Coronary artery (tissue), 2 donors: ENCODE measurements around the gene SEC61A1.

ENCODE experiments used
- DNase-seq: peaks from one replicate; pipeline ENCODE4 v3.0.0-alpha.2; 2017; ENCODE audit warnings: low spot score
- H3K27ac ChIP-seq, 2 donors: fragments of 200-600 bp; sonication (generic); one replicate each; pipeline ENCODE4 v1.5.1; 2016 to 2019
- H3K4me3 ChIP-seq: fragments of 200-600 bp; sonication (generic); 2 replicates; pipeline ENCODE4 v1.5.1; 2016; ENCODE audit warnings: mild to moderate bottlenecking, moderate library complexity
- CTCF ChIP-seq: fragments of 200-600 bp; sonication (generic); IDR thresholded peaks from one replicate; pipeline ENCODE4 v1.5.1; 2019; ENCODE audit warnings: antibody characterized with exemption

Gene SEC61A1

GRCh38 chr3:128012050-128012449 lies 40.2 kb upstream of the SEC61A1 start:
- no peak for DNase-seq
- no peak overlapping the region for H3K4me3 ChIP-seq
- H3K27ac ChIP-seq = no peak overlapping the region
- TF ChIP-seq CTCF = no peak

- TF ChIP-seq CTCF = no peak
- Histone ChIP-seq H3K27ac (no peak overlapping the region), H3K4me3 (no peak overlapping the region)
- DNase-seq = no peak
These were observed 37.7 kb upstream of the SEC61A1 start for GRCh38 chr3:128014548-128014947.

GRCh38 chr3:128016502-128016901 lies 35.7 kb upstream of the SEC61A1 start:
- no peak for TF ChIP-seq CTCF

GRCh38 chr3:128021768-128022372 lies 30.4 kb upstream of the SEC61A1 start:
- no peak for DNase-seq
- Histone ChIP-seq H3K27ac (no peak overlapping the region), H3K4me3 (no peak overlapping the region)
- no peak for TF ChIP-seq CTCF

More at GRCh38 chr3:128016502-128016901, 35.7 kb upstream of the SEC61A1 start:
- Histone ChIP-seq H3K27ac (no peak overlapping the region), H3K4me3 (no peak overlapping the region)
- DNase-seq = no peak

DNA sequence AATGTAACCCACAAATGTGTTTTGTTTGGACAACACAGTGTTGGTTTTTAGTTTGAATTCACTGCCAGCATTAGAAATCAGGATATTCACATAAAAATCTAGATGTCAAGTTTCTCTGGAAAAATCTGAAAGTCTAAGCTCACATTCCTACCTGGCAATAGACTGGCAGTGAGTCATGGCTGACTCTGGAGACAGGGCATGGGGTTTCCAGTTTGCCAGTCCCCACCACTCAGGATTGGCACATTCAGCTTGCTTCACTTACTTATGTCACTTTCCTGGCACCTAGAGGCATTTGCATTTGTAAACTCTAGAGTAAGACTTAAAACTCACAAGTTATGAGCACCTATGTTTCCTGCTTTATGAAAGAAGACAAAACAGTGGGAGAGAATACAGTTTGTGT lies 19.1 kb upstream of the SEC61A1 start:
- H3K4me3 ChIP-seq = no peak overlapping the region
- TF ChIP-seq CTCF = no peak
- no peak overlapping the region for H3K27ac ChIP-seq
- DNase-seq = no peak

- DNase-seq = no peak
- no peak overlapping the region for H3K4me3 ChIP-seq
- H3K27ac ChIP-seq = no peak overlapping the region
- no peak for TF ChIP-seq CTCF
These were observed 16.1 kb upstream of the SEC61A1 start for GRCh38 chr3:128036119-128036518.

DNA sequence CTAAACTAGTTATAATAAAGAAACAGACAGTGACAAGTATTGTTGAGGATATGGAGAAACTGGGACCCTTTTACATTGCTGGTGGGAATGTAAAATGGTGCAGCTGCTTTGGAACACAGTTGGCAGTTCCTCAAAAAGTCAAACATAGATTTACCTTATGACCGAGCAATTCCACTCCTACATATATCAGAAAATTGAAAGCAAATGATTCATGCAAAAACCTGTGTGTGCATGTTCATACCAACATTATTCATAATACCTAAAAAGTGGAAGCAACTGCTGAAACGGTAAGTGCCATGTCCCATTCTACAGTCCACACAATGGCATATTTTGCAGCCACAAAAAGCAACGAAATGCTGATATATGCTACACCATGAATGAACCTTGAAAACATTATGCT lies 12.2 kb upstream of the SEC61A1 start:
- H3K4me3 ChIP-seq = no peak overlapping the region
- DNase-seq = no peak
- no peak for TF ChIP-seq CTCF
- no peak overlapping the region for H3K27ac ChIP-seq
